Activated naive CD4-positive, alpha-beta T cell treated with anti-CD3 and anti-CD28 coated beads for 36 hours (primary cell): ENCODE measurements around the gene GPX6. TPM values are rescaled to one million over a fixed set of nuclear protein-coding genes. Genes with fewer than 3 reads are reported as not detected.
"Not testable (repeated sequence)": the region's sequence is repeated elsewhere in the genome, so short reads cannot be mapped to it uniquely, and the experiment has no call there.

Source experiments
- CTCF ChIA-PET: fragments of 350-600 bp; sonication (Branson Sonifier 250); formaldehyde crosslinking; loops from one replicate; lab custom pipeline; 2021; ENCODE audit warnings: antibody characterized with exemption; lab: Charles Lee
- DNase-seq: peaks from one replicate; pipeline ENCODE4 v3.0.0-alpha.2; 2020
- H3K27ac Mint-ChIP-seq: one replicate; pipeline ENCODE4 v1.8.0; 2021; ENCODE audit warnings: mild to moderate bottlenecking, mixed read lengths
- H3K27me3 Mint-ChIP-seq: one replicate; pipeline ENCODE4 v1.8.0; 2021; ENCODE audit warnings: low read depth, mixed read lengths
- H3K36me3 Mint-ChIP-seq: one replicate; pipeline ENCODE4 v1.8.0; 2021; ENCODE audit warnings: low read depth, mixed read lengths
- H3K4me1 Mint-ChIP-seq: one replicate; pipeline ENCODE4 v1.8.0; 2021; ENCODE audit warnings: low read depth, mixed read lengths
- H3K4me3 Mint-ChIP-seq: one replicate; pipeline ENCODE4 v1.8.0; 2021; ENCODE audit warnings: mild to moderate bottlenecking, moderate library complexity, mixed read lengths
- H3K9me3 Mint-ChIP-seq: one replicate; pipeline ENCODE4 v1.8.0; 2021; ENCODE audit warnings: mixed read lengths
- intact Hi-C: fragments of 100-400 bp; cut with micrococcal nuclease; formaldehyde crosslinking; loops from one replicate; pipeline ENCODE4 v1.15.1; 2023
- total RNA-seq, 2 experiments: library from RNA; stranded (reverse); gene quantifications; one replicate each; pipeline ENCODE4 v1.2.3, GENCODE V29; 2021

The GPX6 gene
- total RNA-seq, 2 experiments from 2014 or later: not detected

- CTCF ChIA-PET: no interaction called here
- Mint-ChIP-seq H3K9me3 (no peaks in the 10 kb centered on the region), H3K27me3 (peaks cover 15% of the 10 kb centered on the region)
Observed at GRCh38 chr6:28517964-28518363, 2.4 kb upstream of the GPX6 start.

GRCh38 chr6:28512387-28512786 lies 3.2 kb downstream of the GPX6 start:
- H3K9me3 Mint-ChIP-seq, H3K36me3 Mint-ChIP-seq, H3K4me3 Mint-ChIP-seq, intact Hi-C loops, H3K4me1 Mint-ChIP-seq, DNase-seq, H3K27ac Mint-ChIP-seq: not testable (repeated sequence)
- CTCF ChIA-PET: interaction anchor here (0.8 kb wide), 1 partner anchor 41 kb away, joined by 3 read pairs; no protein-coding TSS in a partner anchor
- H3K27me3 Mint-ChIP-seq: peaks cover 13% of the 10 kb centered on the region

More at GRCh38 chr6:28517964-28518363, 2.4 kb upstream of the GPX6 start:
- no peak overlapping the region for H3K27ac Mint-ChIP-seq
- no peak for DNase-seq
- peaks cover 7% of the 10 kb centered on the region for H3K4me1 Mint-ChIP-seq
- no peak overlapping the region for H3K4me3 Mint-ChIP-seq
- H3K36me3 Mint-ChIP-seq: no peaks in the 10 kb centered on the region
- intact Hi-C loops: no loop called here

- no peak overlapping the region for H3K4me3 Mint-ChIP-seq
- intact Hi-C loops: no loop called here
- peaks cover 11% of the 10 kb centered on the region for H3K27me3 Mint-ChIP-seq
- CTCF ChIA-PET: interaction anchor here (0.8 to 1.1 kb wide), 2 partner anchors 16 to 41 kb away, joined by 3 read pairs; no protein-coding TSS in a partner anchor
- H3K4me1 Mint-ChIP-seq: peaks cover 9% of the 10 kb centered on the region
- H3K27ac Mint-ChIP-seq: no peak overlapping the region
- no peak for DNase-seq
- no peaks in the 10 kb centered on the region for H3K9me3 Mint-ChIP-seq
- no peaks in the 10 kb centered on the region for H3K36me3 Mint-ChIP-seq
Observed at GRCh38 chr6:28511628-28512300, 3.8 kb downstream of the GPX6 start.

- CTCF ChIA-PET: interaction anchor here (0.8 kb wide), 1 partner anchor 11 kb away, joined by 4 read pairs; no protein-coding TSS in a partner anchor
- H3K4me1 Mint-ChIP-seq: peaks cover 13% of the 10 kb centered on the region
- H3K27ac Mint-ChIP-seq: peak overlapping the region; percentile 6
- H3K36me3 Mint-ChIP-seq: no peaks in the 10 kb centered on the region
- H3K4me3 Mint-ChIP-seq: no peak overlapping the region
- intact Hi-C loops: no loop called here
- H3K27me3 Mint-ChIP-seq: peaks cover 2% of the 10 kb centered on the region
- no peak for DNase-seq
- H3K9me3 Mint-ChIP-seq: no peaks in the 10 kb centered on the region
Observed at GRCh38 chr6:28506807-28507475, 8.7 kb downstream of the GPX6 start.

- Mint-ChIP-seq H3K27ac (no peak overlapping the region), H3K27me3 (peaks cover 2% of the 10 kb centered on the region), H3K4me3 (no peak overlapping the region), H3K4me1 (peaks cover 13% of the 10 kb centered on the region), H3K36me3 (no peaks in the 10 kb centered on the region), H3K9me3 (no peaks in the 10 kb centered on the region)
- no peak for DNase-seq
- CTCF ChIA-PET: no interaction called here
- intact Hi-C loops: no loop called here
Observed at GRCh38 chr6:28505733-28506132, 9.9 kb downstream of the GPX6 start.

GRCh38 chr6:28502709-28503305 lies 12.8 kb downstream of the GPX6 start:
- intact Hi-C loops, DNase-seq, CTCF ChIA-PET, H3K27me3 Mint-ChIP-seq, H3K9me3 Mint-ChIP-seq, H3K4me3 Mint-ChIP-seq, H3K36me3 Mint-ChIP-seq, H3K27ac Mint-ChIP-seq: not testable (repeated sequence)
- H3K4me1 Mint-ChIP-seq: peaks cover 13% of the 10 kb centered on the region

- H3K4me3 Mint-ChIP-seq, DNase-seq, H3K27ac Mint-ChIP-seq, H3K36me3 Mint-ChIP-seq, H3K4me1 Mint-ChIP-seq, CTCF ChIA-PET, H3K27me3 Mint-ChIP-seq, intact Hi-C loops, H3K9me3 Mint-ChIP-seq: not testable (repeated sequence)
Observed at GRCh38 chr6:28502136-28502535, 13.5 kb downstream of the GPX6 start.

GRCh38 chr6:28501259-28501658 lies 14.3 kb downstream of the GPX6 start:
- peaks cover 2% of the 10 kb centered on the region for H3K27me3 Mint-ChIP-seq
- DNase-seq: no peak
- CTCF ChIA-PET: no interaction called here
- H3K36me3 Mint-ChIP-seq: no peaks in the 10 kb centered on the region
- no peak overlapping the region for H3K4me3 Mint-ChIP-seq
- no peak overlapping the region for H3K27ac Mint-ChIP-seq
- no peaks in the 10 kb centered on the region for H3K9me3 Mint-ChIP-seq
- peaks cover under 1% of the 10 kb centered on the region for H3K4me1 Mint-ChIP-seq
- intact Hi-C loops: no loop called here

- intact Hi-C loops: loop anchor here (2.0 to 10.0 kb wide), 2 partner anchors 337 to 519 kb away; no protein-coding TSS in a partner anchor
- Mint-ChIP-seq H3K36me3 (no peaks in the 10 kb centered on the region), H3K4me3 (no peak overlapping the region), H3K27me3 (peaks cover 8% of the 10 kb centered on the region), H3K9me3 (no peaks in the 10 kb centered on the region), H3K27ac (no peak overlapping the region), H3K4me1 (no peaks in the 10 kb centered on the region)
- no peak for DNase-seq
- CTCF ChIA-PET: no interaction called here
Observed at GRCh38 chr6:28497893-28498292, 17.7 kb downstream of the GPX6 start.

- DNase-seq: no peak
- Mint-ChIP-seq H3K27me3 (peaks cover 11% of the 10 kb centered on the region), H3K27ac (no peak overlapping the region), H3K36me3 (no peaks in the 10 kb centered on the region), H3K4me1 (no peaks in the 10 kb centered on the region), H3K4me3 (no peak overlapping the region), H3K9me3 (no peaks in the 10 kb centered on the region)
- CTCF ChIA-PET: no interaction called here
- intact Hi-C loops: loop anchor here (2.0 to 10.0 kb wide), 2 partner anchors 337 to 519 kb away; no protein-coding TSS in a partner anchor
Observed at GRCh38 chr6:28497306-28497705, 18.3 kb downstream of the GPX6 start.

GRCh38 chr6:28496099-28496779 lies 19.4 kb downstream of the GPX6 start:
- no peak for DNase-seq
- H3K27me3 Mint-ChIP-seq: peaks cover 18% of the 10 kb centered on the region
- intact Hi-C loops: loop anchor here (1.0 to 10.0 kb wide), 5 partner anchors 46 to 521 kb away; no protein-coding TSS in a partner anchor
- H3K36me3 Mint-ChIP-seq: no peaks in the 10 kb centered on the region
- H3K27ac Mint-ChIP-seq: no peak overlapping the region
- CTCF ChIA-PET: interaction anchor here (0.7 to 1.0 kb wide), 4 partner anchors 11 to 89 kb away, joined by 3 to 4 read pairs (median 3); no protein-coding TSS in a partner anchor
- H3K4me1 Mint-ChIP-seq: peaks cover 8% of the 10 kb centered on the region
- H3K9me3 Mint-ChIP-seq: no peaks in the 10 kb centered on the region
- H3K4me3 Mint-ChIP-seq: no peak overlapping the region

GRCh38 chr6:28491984-28492317 lies 23.6 kb downstream of the GPX6 start:
- DNase-seq: no peak
- intact Hi-C loops: loop anchor here (10.0 kb wide), 1 partner anchor 343 kb away; no protein-coding TSS in a partner anchor

More at GRCh38 chr6:28491984-28492317, 23.6 kb downstream of the GPX6 start:
- CTCF ChIA-PET: no interaction called here
- peaks cover 23% of the 10 kb centered on the region for H3K4me1 Mint-ChIP-seq
- no peaks in the 10 kb centered on the region for H3K36me3 Mint-ChIP-seq
- no peaks in the 10 kb centered on the region for H3K9me3 Mint-ChIP-seq
- H3K27ac Mint-ChIP-seq: no peak overlapping the region
- H3K4me3 Mint-ChIP-seq: no peak overlapping the region
- peaks cover 47% of the 10 kb centered on the region for H3K27me3 Mint-ChIP-seq
